ENCODE results near the gene RALA.

The RALA gene

GRCh38 chr7:39614299-39614698 is 9.1 kb upstream of the RALA start:
- no peak for DNase-seq (ENCODE audit: low read depth)

DNA sequence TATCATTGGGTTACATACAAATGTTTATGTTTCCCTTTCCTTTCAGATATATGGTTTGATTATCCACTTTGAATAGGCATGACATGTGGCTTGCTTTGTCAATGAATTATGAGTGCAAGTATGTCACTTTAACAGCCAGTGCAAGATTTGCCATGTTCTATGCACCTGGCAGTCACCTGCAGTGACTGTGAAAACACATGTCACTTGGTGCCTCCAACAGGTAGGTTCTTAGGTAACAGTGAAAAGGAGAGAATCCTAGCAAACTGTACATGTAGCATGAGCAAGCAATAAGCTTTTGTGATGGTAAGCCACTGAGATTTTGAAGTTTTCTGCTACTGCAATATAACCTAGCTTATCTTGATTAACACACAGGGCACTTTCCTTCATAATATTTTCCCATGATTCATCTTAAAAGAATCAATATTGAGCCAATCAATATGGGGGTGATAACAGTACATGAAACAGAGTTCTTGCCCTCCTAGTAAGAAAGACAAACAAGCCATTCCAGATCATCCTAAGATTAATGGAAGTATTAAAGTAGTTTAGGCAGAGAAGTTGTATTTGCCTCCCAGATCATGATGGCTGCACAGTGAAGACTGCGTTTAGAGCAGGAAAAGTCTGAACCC is 7.9 kb upstream of the RALA start:
- no peak for DNase-seq (ENCODE audit: low read depth)

- no peak for DNase-seq (ENCODE audit: low read depth)
Observed at GRCh38 chr7:39616138-39616537, 7.2 kb upstream of the RALA start.

GRCh38 chr7:39617005-39617404 is 6.4 kb upstream of the RALA start:
- DNase-seq (ENCODE audit: low read depth): no peak

GRCh38 chr7:39618868-39619267 is 4.5 kb upstream of the RALA start:
- DNase-seq (ENCODE audit: low read depth): no peak

- DNase-seq (ENCODE audit: low read depth): no peak
Observed at GRCh38 chr7:39620486-39620885, 2.9 kb upstream of the RALA start.

- DNase-seq (ENCODE audit: low read depth): no peak
Observed at GRCh38 chr7:39621261-39621660, 2.1 kb upstream of the RALA start.

GRCh38 chr7:39621784-39622411 is 1.5 kb upstream of the RALA start:
- no peak for DNase-seq (ENCODE audit: low read depth)

DNA sequence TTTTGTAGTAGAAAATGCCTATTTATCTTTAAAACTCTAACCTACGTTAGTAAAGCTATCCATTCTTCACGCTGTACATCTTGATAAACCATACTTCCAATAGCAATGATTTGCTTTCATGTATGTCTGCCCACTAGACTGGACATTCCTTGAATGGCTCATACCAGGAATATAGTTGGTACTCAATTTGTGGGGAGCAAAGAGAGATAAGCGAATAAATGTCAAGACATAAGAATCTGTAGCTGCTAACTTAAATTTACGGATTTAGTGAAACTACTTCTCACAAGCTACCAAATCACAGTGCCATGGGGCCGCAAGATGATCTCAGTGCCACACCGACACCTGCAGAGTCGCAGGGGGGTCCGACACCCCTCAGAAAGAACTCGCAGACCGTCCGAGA is 763 bp upstream of the RALA start:
- no peak for DNase-seq (ENCODE audit: low read depth)

DNA sequence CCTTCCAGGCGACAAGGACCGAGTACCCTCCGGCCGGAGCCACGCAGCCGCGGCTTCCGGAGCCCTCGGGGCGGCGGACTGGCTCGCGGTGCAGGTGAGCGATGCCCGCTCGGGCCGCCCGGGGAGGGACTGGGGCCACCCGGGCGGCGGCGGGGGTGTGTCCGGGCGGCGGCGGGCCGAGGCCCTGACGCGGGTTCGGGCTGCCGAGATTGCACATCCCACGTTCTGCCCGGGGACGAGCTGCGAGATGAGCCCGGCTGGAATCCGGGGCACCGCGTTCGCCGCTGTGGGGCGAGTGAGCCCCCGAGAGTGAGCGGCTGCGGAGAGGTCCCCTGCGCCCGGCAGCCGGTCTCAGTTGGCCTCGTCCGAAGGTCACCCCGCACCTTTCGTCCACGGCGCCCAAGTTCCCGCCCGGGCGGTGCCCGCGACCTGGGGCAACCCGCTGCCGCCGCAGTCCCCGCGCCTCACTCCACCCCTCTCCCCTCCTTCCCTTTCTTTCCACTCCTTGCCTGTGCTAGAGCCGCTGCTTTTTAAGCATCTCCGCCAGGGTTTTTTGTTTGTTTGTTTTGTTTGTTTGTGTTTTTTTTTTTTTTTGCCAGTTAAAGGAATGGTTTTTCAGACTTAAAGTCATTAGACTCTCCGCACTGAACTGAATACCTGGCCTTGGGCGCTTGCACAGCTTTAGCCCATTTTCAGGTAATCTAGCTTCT is 515 bp downstream of the RALA start:
- no peak for DNase-seq (ENCODE audit: low read depth)

DNA sequence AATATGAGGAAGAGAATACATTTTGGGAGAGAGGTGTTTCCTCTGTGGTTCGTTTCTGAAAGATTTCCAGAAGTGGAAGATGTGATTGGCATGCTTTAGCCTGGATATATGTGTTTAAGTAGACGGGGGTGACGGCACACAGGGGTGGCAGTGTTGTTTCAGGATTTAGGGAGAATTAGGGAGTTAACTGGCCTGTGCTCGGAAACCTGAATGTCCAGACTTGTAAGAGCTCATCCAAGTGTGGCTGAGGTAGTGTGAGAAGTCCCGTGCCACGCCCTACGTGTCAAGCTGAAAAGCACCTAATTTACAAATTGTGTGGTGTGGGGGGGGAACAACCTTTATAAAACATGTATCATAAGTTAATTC is 1.1 kb downstream of the RALA start:
- no peak for DNase-seq (ENCODE audit: low read depth)

DNA sequence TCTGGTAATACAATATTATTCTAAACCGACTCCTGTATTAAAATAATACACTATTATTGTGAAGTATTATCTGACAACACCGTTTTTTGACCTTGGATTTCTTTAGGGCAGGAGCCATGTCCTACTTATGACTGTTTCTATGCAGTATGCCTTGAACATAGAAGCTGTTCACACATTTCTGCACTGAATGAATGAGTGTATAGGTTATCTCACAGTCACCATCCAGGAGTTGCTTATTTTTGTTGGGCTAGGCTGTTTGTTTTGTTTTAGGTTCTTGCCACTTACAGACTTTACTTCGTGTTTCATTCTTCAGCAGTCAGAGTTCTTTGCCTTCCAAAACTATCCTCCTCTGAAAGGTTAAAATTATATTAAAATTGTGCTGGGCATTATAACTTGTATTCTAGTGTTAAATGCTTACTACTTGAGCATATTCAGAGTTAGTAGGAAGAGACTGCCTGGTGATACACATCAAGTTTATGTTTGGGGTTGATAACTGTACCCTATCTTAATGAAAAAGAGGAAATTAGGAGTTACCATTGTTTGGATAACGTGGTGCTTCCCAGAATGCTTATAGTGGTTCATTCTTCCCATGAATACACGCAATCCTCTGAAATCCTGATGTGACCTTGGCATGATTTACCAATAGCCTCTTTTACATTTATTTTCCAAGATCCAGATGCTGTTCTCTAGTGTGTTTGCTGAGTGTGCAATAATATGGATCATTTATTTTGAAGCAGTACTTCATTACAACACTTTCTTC is 1.7 kb downstream of the RALA start:
- DNase-seq (ENCODE audit: low read depth): no peak

DNA sequence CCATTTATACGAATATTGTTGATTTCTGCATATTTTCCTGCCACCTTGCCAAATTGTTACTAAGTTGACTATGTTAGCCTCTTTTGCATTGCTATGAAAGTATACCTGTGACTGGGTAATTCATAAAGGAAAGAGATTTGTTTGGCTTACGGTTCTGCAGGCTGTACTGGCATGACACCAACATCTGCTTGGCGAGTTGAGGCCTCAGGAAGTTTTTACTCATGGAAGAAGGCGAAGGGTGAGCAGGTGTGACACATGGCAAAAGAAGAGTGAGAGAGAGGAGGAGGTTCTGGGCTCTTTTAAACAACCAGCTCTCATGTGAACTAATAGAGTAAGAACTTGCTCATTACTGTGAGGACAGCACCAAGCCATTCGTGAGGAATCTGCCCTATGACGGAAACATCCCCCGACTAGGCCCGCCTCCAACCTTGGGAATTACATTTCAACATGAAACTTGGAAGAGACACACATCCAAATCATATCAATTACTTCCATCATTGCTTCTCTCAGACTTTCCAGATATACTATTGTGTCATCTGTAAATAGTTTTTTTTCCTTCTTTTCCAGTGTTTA is 8.4 kb downstream of the RALA start:
- no peak for DNase-seq (ENCODE audit: low read depth)

- no peak for DNase-seq (ENCODE audit: low read depth)
Observed at GRCh38 chr7:39633563-39634477, 10.4 kb downstream of the RALA start.

GRCh38 chr7:39634478-39634805 is 11.1 kb downstream of the RALA start:
- no peak for DNase-seq (ENCODE audit: low read depth)

DNA sequence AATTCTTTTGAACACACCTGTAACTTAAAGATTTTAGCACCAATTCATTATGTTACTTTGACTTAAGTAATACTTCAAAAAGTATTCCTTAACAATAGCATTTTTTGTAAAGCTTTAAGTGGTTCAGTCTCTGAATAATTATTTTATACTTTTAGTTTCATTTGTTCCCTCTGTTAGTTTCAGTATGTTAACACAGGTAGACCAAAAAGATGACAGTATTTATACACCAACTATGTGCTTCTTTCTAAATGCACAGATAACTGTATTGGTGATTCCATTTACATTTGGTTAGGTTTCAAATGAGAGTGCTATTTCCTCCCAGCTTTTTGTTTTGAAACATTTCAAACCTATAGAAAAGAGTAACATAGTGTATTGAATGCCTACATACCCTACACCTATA is 14.0 kb downstream of the RALA start:
- no peak for DNase-seq (ENCODE audit: low read depth)

DNA sequence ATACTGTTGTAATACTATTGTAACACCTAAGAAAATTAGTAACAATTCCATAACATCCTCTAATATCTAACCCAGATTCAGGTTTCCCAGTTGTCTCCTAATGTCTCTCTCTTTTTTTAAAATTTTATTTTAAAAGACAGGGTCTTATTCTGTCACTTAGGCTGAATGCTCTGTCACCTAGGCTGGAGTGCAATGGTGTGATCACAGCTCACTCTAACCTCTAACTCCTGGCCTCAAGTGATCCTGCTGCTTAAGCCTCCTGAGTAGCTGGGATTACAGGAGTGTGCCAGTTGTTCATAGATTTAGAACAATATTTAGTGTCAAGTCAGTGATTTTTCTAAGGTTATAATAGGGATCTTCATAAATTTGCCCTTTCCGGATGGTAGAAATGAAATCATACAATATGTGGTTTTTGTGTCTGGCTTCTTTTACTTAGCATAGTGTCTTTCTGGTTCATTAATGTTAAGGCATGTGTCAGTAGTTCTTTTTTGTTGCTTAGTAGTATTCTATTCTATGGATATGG is 14.7 kb downstream of the RALA start:
- no peak for DNase-seq (ENCODE audit: low read depth)

DNA sequence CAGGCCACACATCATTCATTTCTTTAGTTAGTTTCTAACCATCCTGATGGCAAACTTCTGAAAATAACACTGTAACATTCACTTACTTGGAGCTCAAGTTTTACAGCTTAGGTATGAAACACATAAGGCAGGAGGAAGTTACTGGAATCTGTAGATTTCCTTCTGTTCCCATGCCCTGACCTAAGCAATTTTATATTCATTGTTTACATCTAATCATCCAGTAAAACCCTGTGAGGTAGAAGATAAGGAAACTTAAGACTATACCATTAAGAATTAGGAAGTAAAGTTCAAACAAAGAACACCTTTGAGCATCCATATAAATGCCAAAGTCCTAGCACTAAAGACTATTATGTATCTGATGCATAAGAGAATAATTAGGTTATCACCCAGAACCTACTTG is 19.5 kb downstream of the RALA start:
- no peak for DNase-seq (ENCODE audit: low read depth)

DNA sequence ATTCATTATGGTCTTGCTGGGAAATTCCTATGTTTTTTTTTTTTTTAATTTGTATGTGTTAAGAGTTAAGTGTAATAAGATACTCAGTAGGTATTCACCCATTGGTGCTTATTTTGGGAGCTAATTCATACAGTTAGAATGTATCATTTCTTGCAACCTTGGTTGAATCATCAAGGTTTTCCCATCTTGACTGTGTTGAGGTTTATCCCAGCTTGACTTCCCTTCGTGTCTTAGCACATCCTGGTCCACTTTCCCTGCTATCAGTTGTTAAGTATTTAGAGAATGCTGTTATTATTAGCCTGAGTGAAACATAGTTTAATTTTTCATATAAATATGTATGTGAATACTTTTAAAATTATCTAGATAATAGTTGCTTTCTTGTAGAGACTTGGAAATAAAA is 20.8 kb downstream of the RALA start:
- DNase-seq (ENCODE audit: low read depth): no peak

GRCh38 chr7:39645482-39646407 is 22.4 kb downstream of the RALA start:
- DNase-seq (ENCODE audit: low read depth): no peak
